Stimulated activated CD8-positive, alpha-beta memory T cell treated with anti-CD3 and anti-CD28 coated beads, Interleukin-2, amount 100 ng/mL, for 48 hours (primary cell): ENCODE data around the gene SSH2.
"Not testable (repeated sequence)": the region's sequence is repeated elsewhere in the genome, so short reads cannot be mapped to it uniquely, and the experiment has no call there.

Experiments
- DNase-seq, 2 donors: peaks; one replicate each; pipeline ENCODE4 v3.0.0-alpha.2; 2020; ENCODE audit warnings: low read depth in 2 of 2

Gene SSH2

GRCh38 chr17:29929533-29930408, at the start of gene SSH2:
SSH2 (minus strand) TSS chr17:29930228; CDS start chr17:29930000, 228 bp downstream.
- peak; percentile 82 to 89 for DNase-seq

DNA sequence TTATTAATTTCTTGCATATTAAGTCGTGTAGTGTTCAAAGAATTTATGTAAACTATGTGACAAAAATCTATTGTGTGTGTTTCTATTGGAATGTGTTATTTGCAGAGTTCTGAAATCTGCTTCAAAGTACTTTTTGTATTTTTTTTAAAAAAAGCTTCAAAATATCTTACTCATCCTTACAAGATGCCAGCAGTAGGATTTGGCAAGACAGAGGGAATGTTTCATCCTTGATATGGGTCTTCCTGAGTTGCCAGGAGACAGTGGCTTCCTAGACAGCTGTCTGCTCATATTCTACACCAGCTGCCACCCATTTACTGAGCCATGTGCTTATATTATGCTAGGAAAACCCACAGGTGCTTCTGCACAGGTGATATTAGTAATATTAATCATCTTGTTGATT, 47.8 kb upstream of the SSH2 start:
- DNase-seq: no peak

DNA sequence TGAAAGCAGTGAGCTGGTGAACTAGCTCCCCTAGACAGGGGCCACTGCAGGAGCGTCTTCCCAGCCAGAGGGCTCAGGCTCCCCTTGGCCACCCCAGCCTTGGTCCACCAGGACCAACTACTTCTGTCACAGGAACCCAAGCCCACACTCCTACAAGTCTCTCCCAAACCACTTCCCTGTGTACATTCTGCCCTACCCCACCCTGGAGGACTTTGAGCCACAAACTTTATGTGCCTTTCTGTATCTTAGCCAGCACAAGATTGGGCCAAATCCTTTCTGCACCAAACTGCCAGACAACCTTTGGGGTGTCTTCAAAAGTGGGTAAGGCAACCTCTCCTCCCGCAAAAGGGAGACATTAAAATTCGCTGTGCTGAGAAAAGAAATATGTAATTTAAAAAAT, 43.0 kb upstream of the SSH2 start:
- no peak for DNase-seq

DNA sequence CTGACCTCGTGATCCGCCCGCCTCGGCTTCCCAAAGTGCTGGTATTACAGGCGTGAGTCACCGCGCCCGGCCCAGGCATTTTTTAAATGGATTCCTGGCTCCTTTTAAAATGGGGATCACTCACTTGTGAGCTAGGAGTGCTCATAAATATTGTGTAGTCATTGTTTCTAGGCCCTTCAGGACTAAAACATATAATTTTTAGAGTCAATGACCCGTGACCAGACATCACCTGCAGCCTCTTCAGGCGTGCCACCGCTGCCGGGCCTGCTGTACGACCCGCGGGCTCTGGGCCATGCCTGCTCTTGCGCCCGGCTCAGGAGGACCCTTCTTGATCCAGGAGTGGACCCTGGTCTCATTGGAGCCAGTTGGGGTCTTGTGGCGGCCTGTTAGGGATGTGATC, 42.2 kb upstream of the SSH2 start:
- DNase-seq: no peak

DNA sequence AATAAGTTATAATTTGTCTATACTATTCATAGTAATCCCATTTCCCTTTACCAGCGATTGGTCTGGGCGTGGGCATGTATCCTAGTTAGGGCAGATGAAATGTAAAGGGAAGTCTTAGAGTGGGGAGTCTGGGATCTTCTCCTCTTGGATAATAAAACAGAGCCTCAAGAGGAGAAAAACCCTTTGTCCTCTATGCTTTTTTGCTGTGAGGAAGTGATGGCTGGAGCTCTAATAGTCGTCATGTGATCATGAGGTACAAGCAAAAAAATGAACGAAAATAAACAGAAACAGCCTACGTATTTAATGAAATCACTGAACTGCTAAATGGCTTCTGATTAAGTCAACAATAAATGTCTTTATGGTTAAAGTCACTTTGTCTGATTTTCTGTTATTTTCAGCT, 38.2 kb upstream of the SSH2 start:
- DNase-seq: no peak

- no peak for DNase-seq
Measured at GRCh38 chr17:29962656-29963055, 32.6 kb upstream of the SSH2 start.

GRCh38 chr17:29959658-29960337, 29.8 kb upstream of the SSH2 start:
- DNase-seq: no peak

- DNase-seq: no peak
Measured at GRCh38 chr17:29958947-29959657, 29.1 kb upstream of the SSH2 start.

GRCh38 chr17:29957488-29957887, 27.5 kb upstream of the SSH2 start:
- not testable (repeated sequence) for DNase-seq

- DNase-seq: no peak
Measured at GRCh38 chr17:29956225-29956624, 26.2 kb upstream of the SSH2 start.

- DNase-seq: no peak
Measured at GRCh38 chr17:29954405-29954804, 24.4 kb upstream of the SSH2 start.

DNA sequence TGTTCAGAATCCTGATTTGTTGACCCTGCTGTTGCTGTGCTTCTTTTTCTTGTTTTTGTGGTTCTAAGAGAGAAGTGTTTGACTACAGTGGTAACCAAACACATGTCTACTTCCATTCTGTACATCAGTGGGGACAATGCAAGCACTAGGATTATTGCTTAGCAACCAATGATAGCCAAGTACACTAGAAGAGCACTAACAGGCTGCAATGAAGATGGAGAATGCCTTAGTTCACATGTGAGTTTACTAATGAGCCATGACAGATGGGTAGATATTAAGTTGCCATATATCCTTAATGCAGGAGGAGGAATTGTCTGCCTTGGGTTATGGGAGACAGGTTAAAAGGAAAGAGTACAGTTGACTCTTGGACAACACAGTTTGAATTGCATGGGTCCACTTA, 19.7 kb upstream of the SSH2 start:
- DNase-seq: no peak

- no peak for DNase-seq
Measured at GRCh38 chr17:29948448-29949215, 18.6 kb upstream of the SSH2 start.

DNA sequence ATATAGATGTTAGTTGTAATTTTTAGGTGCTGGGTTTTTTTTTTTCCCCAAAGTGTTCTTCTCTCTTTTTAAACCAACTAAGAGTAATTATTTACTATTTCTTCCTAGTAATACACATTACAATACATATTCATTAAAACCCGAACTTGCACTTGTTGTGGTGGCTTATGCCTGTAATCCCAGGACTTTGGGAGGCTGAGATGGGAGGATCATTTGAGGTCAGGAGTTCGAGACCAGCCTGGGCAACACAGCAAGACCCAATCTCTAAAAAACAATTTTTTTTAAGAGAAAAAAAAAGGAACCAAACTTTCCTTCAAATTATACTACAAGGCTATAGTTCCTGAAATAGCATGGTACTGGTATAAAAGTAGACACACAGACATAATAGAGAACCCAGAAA, 15.3 kb upstream of the SSH2 start:
- DNase-seq: no peak

GRCh38 chr17:29941334-29941733, 11.3 kb upstream of the SSH2 start, which contains the start of gene EFCAB5:
EFCAB5 (plus strand) TSS chr17:29941634; CDS start chr17:29941797, 163 bp downstream.
- DNase-seq: no peak

DNA sequence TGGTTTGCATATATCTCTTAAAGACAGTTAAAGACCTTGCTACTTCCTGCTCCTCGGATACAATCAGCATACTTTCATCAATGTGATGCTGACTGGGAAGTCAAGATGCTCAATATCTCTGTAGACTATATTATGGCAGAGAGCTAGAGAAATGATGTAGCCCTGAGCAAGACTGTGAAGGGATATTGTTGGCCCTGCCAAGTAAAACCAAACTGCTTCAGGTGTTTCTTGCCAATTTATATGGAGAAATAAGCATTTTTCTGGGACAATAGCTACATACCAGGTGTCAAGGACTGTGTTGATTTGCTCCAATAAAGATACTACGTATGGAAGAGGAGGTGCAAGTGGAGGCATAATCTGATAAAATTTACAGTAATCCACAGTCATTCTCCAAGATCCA, 6.7 kb upstream of the SSH2 start:
- DNase-seq: no peak

- DNase-seq: not testable (repeated sequence)
Measured at GRCh38 chr17:29935909-29936308, 5.9 kb upstream of the SSH2 start.

- DNase-seq: no peak
Measured at GRCh38 chr17:29933379-29933778, 3.4 kb upstream of the SSH2 start.

DNA sequence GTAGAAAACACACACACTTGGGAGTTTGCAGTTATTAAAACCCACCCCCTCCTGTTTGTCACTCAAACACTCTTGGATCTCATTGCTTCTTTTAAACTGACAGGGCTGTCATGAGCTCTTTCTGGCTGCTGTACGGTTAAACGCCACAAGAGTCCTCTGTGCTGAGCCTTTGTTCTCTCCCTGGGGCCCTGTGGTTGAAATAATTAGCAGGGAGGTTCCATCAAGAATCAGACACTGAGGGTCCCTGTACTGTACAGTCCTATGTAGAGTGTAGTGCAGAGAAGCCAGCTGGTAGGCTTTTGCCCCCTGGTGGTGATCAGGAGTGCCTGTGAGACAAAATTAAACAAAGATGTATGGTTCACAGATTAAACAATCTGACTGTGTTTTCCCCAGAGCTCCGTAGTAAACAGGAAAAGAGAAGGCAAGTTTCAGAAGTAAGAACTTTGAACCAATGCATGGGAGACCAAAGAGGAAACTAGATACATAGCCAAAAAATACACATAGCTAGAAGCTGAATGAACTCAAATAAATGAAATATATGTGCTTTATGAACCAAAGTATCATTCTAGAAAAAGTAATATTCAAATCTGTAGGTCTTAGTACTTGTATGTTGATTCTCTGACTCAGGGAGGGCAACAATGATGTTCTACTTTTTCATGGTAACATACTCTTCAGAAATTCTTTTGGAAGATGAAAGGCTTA, 1.4 kb upstream of the SSH2 start:
- DNase-seq: peak; percentile 27 to 38

GRCh38 chr17:29930409-29931010, 482 bp upstream of the SSH2 start:
- DNase-seq: no peak
